ENCODE measurements around the gene NECTIN1. TPM values are rescaled to one million over a fixed set of nuclear protein-coding genes. Genes with fewer than 3 reads are reported as not detected.

NECTIN1 gene
- total RNA-seq, 6 experiments from 2014 or later, result 4.3 to 8.4 (median 6.1) TPM

- Histone ChIP-seq H3K27ac (no peak overlapping the region), H3K27me3 (no peaks in the 10 kb centered on the region), H3K4me3 (no peak overlapping the region), H3K9me3 (no peaks in the 10 kb centered on the region), H3K4me1 (peaks cover 0 to 6% (median 0%) of the 10 kb centered on the region in 4 donors), H3K36me3 (no peaks in the 10 kb centered on the region)
- no peak for TF ChIP-seq CTCF (IDR thresholded peaks at IDR 0.05)
- ATAC-seq (peak; percentile 50 to 88 (median 70)), DNase-seq (peak in 1 of 3 donors; percentile 66)
- intact Hi-C loops (cut with DNase I), result no loop called here
- 9% methylated on average over 3 of the region's 3 CpGs for WGBS (ENCODE audit: insufficient coverage, low coverage, low lambda C conversion rate, missing lambda C conversion rate)
Measured at GRCh38 chr11:119752946-119753345, 23.9 kb upstream of the NECTIN1 start.

GRCh38 chr11:119752345-119752871 is 23.4 kb upstream of the NECTIN1 start:
- no peaks in the 10 kb centered on the region for H3K9me3 ChIP-seq
- H3K27me3 ChIP-seq, result no peaks in the 10 kb centered on the region
- TF ChIP-seq CTCF (IDR thresholded peaks at IDR 0.05), result no peak
- TF ChIP-seq POLR2A (IDR thresholded peaks at IDR 0.05), result no peak
- no peaks in the 10 kb centered on the region for H3K36me3 ChIP-seq
- DNase-seq, result no peak
- ATAC-seq, result peak in 3 of 4 donors; percentile 14 to 24 (median 14)
- no peak overlapping the region for H3K27ac ChIP-seq
- 93% methylated on average over 4 of the region's 5 CpGs for WGBS (ENCODE audit: insufficient coverage, low coverage, low lambda C conversion rate, missing lambda C conversion rate)
- H3K4me1 ChIP-seq, result peaks cover 0 to 6% (median 0%) of the 10 kb centered on the region in 4 donors
- no peak overlapping the region for H3K4me3 ChIP-seq
- intact Hi-C loops (cut with DNase I), result no loop called here

- WGBS (ENCODE audit: insufficient coverage, low coverage, low lambda C conversion rate, missing lambda C conversion rate), result 20% methylated on average over 1 of the region's 8 CpGs
- H3K27ac ChIP-seq, result no peak overlapping the region
- DNase-seq (no peak), ATAC-seq (no peak)
- H3K9me3 ChIP-seq, result no peaks in the 10 kb centered on the region
- intact Hi-C loops (cut with DNase I), result no loop called here
- no peaks in the 10 kb centered on the region for H3K27me3 ChIP-seq
- no peaks in the 10 kb centered on the region for H3K36me3 ChIP-seq
- TF ChIP-seq POLR2A (IDR thresholded peaks at IDR 0.05) (no peak), CTCF (IDR thresholded peaks at IDR 0.05) (no peak)
- H3K4me1 ChIP-seq, result peaks cover 0 to 6% (median 0%) of the 10 kb centered on the region in 4 donors
- H3K4me3 ChIP-seq, result no peak overlapping the region
Measured at GRCh38 chr11:119750056-119750455, 21.1 kb upstream of the NECTIN1 start.

DNA sequence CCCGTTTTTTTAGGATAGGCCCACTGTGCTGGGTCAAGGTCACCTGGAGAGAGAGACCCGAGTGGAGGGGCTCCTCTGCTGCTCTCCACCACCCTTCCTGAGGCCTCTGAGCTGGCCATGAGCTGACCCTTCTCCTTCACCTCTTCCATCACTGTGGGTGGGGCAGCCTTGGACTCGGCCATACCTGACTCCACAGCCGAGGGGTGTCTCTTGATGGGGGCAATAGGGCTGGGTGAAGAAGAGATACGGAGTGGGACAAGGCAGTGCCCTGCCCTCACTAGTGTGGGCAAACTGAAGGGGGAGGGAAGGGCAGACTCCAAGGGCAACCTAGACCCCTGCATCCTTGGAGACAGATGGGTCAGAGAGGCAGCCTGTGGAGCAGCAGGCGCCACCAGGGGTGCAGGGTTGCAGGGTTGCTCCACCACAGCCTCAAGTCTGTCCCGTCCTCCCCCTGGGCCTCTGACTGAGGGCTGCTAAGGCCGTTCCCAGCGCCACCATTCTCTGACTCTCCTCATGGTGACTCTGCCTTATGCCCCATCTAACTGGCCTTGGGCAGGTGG is 20.1 kb upstream of the NECTIN1 start:
- WGBS (ENCODE audit: insufficient coverage, low coverage, low lambda C conversion rate, missing lambda C conversion rate), result 62% methylated on average over 3 of the region's 9 CpGs
- TF ChIP-seq CTCF (IDR thresholded peaks at IDR 0.05) (no peak), POLR2A (IDR thresholded peaks at IDR 0.05) (no peak)
- no peaks in the 10 kb centered on the region for H3K9me3 ChIP-seq
- no peaks in the 10 kb centered on the region for H3K36me3 ChIP-seq
- no peaks in the 10 kb centered on the region for H3K27me3 ChIP-seq
- no peak overlapping the region for H3K4me3 ChIP-seq
- H3K27ac ChIP-seq, result no peak overlapping the region
- H3K4me1 ChIP-seq, result peaks cover 0 to 6% (median 0%) of the 10 kb centered on the region in 4 donors
- DNase-seq (no peak), ATAC-seq (no peak)
- intact Hi-C loops (cut with DNase I), result loop anchor here in 1 of 2 donors (10.0 kb wide), 1 partner anchor 366 kb away; no protein-coding TSS in a partner anchor

All from right lobe of liver (tissue), 6 donors.